Activated CD4-positive, alpha-beta T cell treated with anti-CD3 and anti-CD28 coated beads, Interleukin-2, amount 10 ng/mL, durations not matched to agents 7 days and 5 days (primary cell): ENCODE results near the gene ITK. TPM values are rescaled to one million over a fixed set of nuclear protein-coding genes. Genes with fewer than 3 reads are reported as not detected.

ENCODE experiments used
- CTCF ChIA-PET: fragments of 350-600 bp; sonication (Branson Sonifier 250); formaldehyde crosslinking; loops from one replicate; lab custom pipeline; 2021; ENCODE audit warnings: antibody characterized with exemption; lab: Charles Lee
- POLR2A ChIA-PET: fragments of 350-600 bp; sonication (Branson Sonifier 250); formaldehyde crosslinking; loops from one replicate; lab custom pipeline; 2021; ENCODE audit warnings: antibody characterized with exemption; lab: Charles Lee
- DNase-seq: peaks from one replicate; pipeline ENCODE4 v3.0.0-alpha.2; 2020
- H3K27ac Mint-ChIP-seq: one replicate; pipeline ENCODE4 v1.8.0; 2021; ENCODE audit warnings: mild to moderate bottlenecking, moderate library complexity, mixed read lengths
- H3K27me3 Mint-ChIP-seq: one replicate; pipeline ENCODE4 v1.8.0; 2021; ENCODE audit warnings: mixed read lengths
- H3K36me3 Mint-ChIP-seq: one replicate; pipeline ENCODE4 v1.8.0; 2021; ENCODE audit warnings: low read depth, mixed read lengths
- H3K4me1 Mint-ChIP-seq: one replicate; pipeline ENCODE4 v1.8.0; 2021; ENCODE audit warnings: mixed read lengths
- H3K4me3 Mint-ChIP-seq: one replicate; pipeline ENCODE4 v1.8.0; 2021; ENCODE audit warnings: mild to moderate bottlenecking, moderate library complexity, mixed read lengths
- H3K9me3 Mint-ChIP-seq: one replicate; pipeline ENCODE4 v1.8.0; 2021; ENCODE audit warnings: mixed read lengths
- total RNA-seq, 2 experiments: library from RNA; stranded (reverse); gene quantifications; one replicate each; pipeline ENCODE4 v1.2.3, GENCODE V29; 2021

ITK gene
- total RNA-seq, 2 experiments from 2014 or later = 258 to 306 TPM

GRCh38 chr5:157289164-157289819 is 108.7 kb downstream of the ITK start:
- H3K4me3 Mint-ChIP-seq = no peak overlapping the region
- H3K4me1 Mint-ChIP-seq = peaks cover 72% of the 10 kb centered on the region
- H3K9me3 Mint-ChIP-seq = no peaks in the 10 kb centered on the region
- no peak for DNase-seq
- ChIA-PET CTCF (interaction anchor here (1.5 kb wide), 1 partner anchor 13 kb away, joined by 4 read pairs; no protein-coding TSS in a partner anchor), POLR2A (no interaction called here)
- H3K27ac Mint-ChIP-seq = peak overlapping the region; percentile 72
- H3K27me3 Mint-ChIP-seq = no peaks in the 10 kb centered on the region
- H3K36me3 Mint-ChIP-seq = peaks cover 81% of the 10 kb centered on the region

DNA sequence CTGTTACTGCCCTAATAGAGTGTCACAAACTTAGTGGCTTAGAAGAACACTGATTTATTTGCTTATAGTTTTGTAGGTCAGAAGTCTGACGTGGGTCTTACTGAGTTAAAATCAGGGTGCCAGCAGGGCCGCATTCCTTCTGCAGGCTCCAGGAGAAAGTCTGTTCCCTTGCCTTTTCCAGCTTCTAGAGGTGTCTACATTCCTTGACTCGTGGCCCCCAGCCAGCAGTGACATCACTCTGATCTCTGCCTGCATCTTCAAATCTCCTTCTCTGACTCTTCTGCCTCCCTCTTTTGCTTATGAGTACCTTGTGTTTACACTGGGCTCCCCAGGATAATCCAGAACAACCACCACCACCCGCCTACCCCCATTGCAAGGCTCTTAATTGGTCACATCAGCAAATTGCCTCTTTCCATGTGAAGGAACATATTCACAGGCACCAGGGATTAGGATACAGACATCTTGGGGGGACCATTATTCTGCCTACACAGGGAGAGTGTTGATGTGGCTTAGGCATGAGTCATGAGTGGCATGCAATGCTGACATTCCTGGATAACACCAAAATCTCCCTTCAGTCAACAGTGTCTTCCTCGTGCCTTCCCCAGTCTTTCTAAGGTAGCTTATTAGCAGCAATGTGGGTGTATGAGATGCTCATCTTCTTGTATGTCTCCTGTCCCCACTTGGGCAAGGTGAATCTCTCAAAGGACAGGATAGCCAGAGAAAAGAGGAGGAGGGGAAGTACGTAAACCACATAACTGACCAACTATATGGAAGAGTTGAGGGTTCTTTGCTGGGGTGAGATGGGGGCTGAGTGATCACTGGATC is 109.7 kb downstream of the ITK start:
- DNase-seq = no peak
- Mint-ChIP-seq H3K4me1 (peaks cover 69% of the 10 kb centered on the region), H3K27ac (peak overlapping the region; percentile 62), H3K36me3 (peaks cover 80% of the 10 kb centered on the region), H3K9me3 (no peaks in the 10 kb centered on the region), H3K4me3 (no peak overlapping the region), H3K27me3 (no peaks in the 10 kb centered on the region)
- ChIA-PET CTCF (interaction anchor here (1.7 kb wide), 1 partner anchor 23 kb away, joined by 4 read pairs; no protein-coding TSS in a partner anchor), POLR2A (no interaction called here)

GRCh38 chr5:157290981-157291711 is 110.5 kb downstream of the ITK start:
- peaks cover 82% of the 10 kb centered on the region for H3K36me3 Mint-ChIP-seq
- H3K4me3 Mint-ChIP-seq = no peak overlapping the region
- CTCF ChIA-PET = interaction anchor here (1.7 kb wide), 1 partner anchor 24 kb away, joined by 4 read pairs; no protein-coding TSS in a partner anchor
- POLR2A ChIA-PET = no interaction called here
- DNase-seq = no peak
- no peaks in the 10 kb centered on the region for H3K9me3 Mint-ChIP-seq
- no peaks in the 10 kb centered on the region for H3K27me3 Mint-ChIP-seq
- H3K27ac Mint-ChIP-seq = peak overlapping the region; percentile 44
- peaks cover 69% of the 10 kb centered on the region for H3K4me1 Mint-ChIP-seq

DNA sequence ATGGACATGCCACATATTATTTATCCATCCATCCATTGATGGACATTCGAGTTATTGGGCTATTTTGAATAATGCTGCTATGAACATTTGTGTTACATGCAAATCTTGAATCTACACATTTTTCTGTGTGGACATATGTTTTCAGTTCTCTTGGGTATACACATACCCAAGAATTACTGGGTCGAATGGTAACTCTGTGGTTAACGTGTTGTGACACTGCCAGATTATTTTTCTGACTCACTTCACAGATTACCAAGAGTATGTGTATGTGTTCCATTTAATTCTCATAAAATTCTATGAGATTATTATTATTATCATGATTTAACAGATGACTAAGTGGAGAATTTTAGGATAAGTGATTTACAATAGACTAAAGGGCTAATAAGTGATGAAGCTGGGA is 112.0 kb downstream of the ITK start:
- Mint-ChIP-seq H3K36me3 (peaks cover 83% of the 10 kb centered on the region), H3K4me1 (peaks cover 71% of the 10 kb centered on the region), H3K4me3 (no peak overlapping the region), H3K9me3 (no peaks in the 10 kb centered on the region), H3K27ac (no peak overlapping the region), H3K27me3 (no peaks in the 10 kb centered on the region)
- ChIA-PET CTCF (no interaction called here), POLR2A (no interaction called here)
- no peak for DNase-seq

- Mint-ChIP-seq H3K27me3 (no peaks in the 10 kb centered on the region), H3K4me1 (peaks cover 61% of the 10 kb centered on the region), H3K27ac (no peak overlapping the region), H3K9me3 (no peaks in the 10 kb centered on the region), H3K36me3 (peaks cover 83% of the 10 kb centered on the region), H3K4me3 (no peak overlapping the region)
- DNase-seq = no peak
- CTCF ChIA-PET = no interaction called here
- POLR2A ChIA-PET = interaction anchor here (0.6 kb wide), 1 partner anchor 13 kb away, joined by 4 read pairs; no protein-coding TSS in a partner anchor
Measured at GRCh38 chr5:157294407-157295091, 113.9 kb downstream of the ITK start.

- POLR2A ChIA-PET = interaction anchor here (0.6 kb wide), 1 partner anchor 12 kb away, joined by 4 read pairs; no protein-coding TSS in a partner anchor
- Mint-ChIP-seq H3K4me1 (peaks cover 57% of the 10 kb centered on the region), H3K36me3 (peaks cover 80% of the 10 kb centered on the region), H3K27me3 (no peaks in the 10 kb centered on the region), H3K4me3 (no peak overlapping the region), H3K9me3 (no peaks in the 10 kb centered on the region), H3K27ac (peak overlapping the region; percentile 27)
- CTCF ChIA-PET = interaction anchor here (0.6 kb wide), 1 partner anchor 45 kb away, joined by 3 read pairs; no protein-coding TSS in a partner anchor
- DNase-seq = no peak
Measured at GRCh38 chr5:157295247-157295646, 114.6 kb downstream of the ITK start.

DNA sequence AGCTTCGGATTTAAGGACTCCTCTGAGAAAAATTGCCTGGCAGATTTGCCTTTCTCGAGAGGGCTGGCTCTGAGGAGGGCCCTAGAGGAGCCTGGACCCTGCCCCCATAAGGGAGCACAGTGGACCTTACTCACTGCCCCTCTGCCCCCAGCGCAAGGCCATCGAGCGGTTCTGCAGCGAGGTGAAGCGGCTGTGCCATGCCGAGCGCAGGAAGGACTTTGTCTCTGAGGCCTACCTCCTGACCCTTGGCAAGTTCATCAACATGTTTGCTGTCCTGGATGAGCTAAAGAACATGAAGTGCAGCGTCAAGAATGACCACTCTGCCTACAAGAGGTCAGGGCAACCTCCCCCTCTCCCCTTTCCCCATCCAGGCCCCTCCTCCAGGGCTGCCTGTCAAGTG is 119.9 kb downstream of the ITK start:
- Mint-ChIP-seq H3K4me3 (no peak overlapping the region), H3K9me3 (no peaks in the 10 kb centered on the region), H3K27ac (no peak overlapping the region), H3K27me3 (no peaks in the 10 kb centered on the region), H3K4me1 (peaks cover 58% of the 10 kb centered on the region), H3K36me3 (peaks cover 81% of the 10 kb centered on the region)
- CTCF ChIA-PET = interaction anchor here (0.9 kb wide), 1 partner anchor 12 kb away, joined by 4 read pairs; no protein-coding TSS in a partner anchor
- POLR2A ChIA-PET = no interaction called here
- no peak for DNase-seq

GRCh38 chr5:157301066-157301465 is 120.4 kb downstream of the ITK start:
- H3K36me3 Mint-ChIP-seq = peaks cover 81% of the 10 kb centered on the region
- H3K4me3 Mint-ChIP-seq = no peak overlapping the region
- POLR2A ChIA-PET = no interaction called here
- no peaks in the 10 kb centered on the region for H3K27me3 Mint-ChIP-seq
- DNase-seq = no peak
- H3K27ac Mint-ChIP-seq = peak overlapping the region; percentile 74
- peaks cover 60% of the 10 kb centered on the region for H3K4me1 Mint-ChIP-seq
- CTCF ChIA-PET = interaction anchor here (1.0 kb wide), 1 partner anchor 23 kb away, joined by 3 read pairs; no protein-coding TSS in a partner anchor
- H3K9me3 Mint-ChIP-seq = peaks cover 3% of the 10 kb centered on the region

- Mint-ChIP-seq H3K36me3 (peaks cover 84% of the 10 kb centered on the region), H3K27me3 (no peaks in the 10 kb centered on the region), H3K9me3 (peaks cover 4% of the 10 kb centered on the region), H3K4me1 (peaks cover 71% of the 10 kb centered on the region), H3K4me3 (no peak overlapping the region), H3K27ac (peak overlapping the region; percentile 96)
- ChIA-PET CTCF (interaction anchor here (1.1 to 2.5 kb wide), 8 partner anchors 10 to 154 kb away, joined by 3 to 8 read pairs (median 4); no protein-coding TSS in a partner anchor), POLR2A (no interaction called here)
- no peak for DNase-seq
Measured at GRCh38 chr5:157303023-157303422, 122.4 kb downstream of the ITK start.

DNA sequence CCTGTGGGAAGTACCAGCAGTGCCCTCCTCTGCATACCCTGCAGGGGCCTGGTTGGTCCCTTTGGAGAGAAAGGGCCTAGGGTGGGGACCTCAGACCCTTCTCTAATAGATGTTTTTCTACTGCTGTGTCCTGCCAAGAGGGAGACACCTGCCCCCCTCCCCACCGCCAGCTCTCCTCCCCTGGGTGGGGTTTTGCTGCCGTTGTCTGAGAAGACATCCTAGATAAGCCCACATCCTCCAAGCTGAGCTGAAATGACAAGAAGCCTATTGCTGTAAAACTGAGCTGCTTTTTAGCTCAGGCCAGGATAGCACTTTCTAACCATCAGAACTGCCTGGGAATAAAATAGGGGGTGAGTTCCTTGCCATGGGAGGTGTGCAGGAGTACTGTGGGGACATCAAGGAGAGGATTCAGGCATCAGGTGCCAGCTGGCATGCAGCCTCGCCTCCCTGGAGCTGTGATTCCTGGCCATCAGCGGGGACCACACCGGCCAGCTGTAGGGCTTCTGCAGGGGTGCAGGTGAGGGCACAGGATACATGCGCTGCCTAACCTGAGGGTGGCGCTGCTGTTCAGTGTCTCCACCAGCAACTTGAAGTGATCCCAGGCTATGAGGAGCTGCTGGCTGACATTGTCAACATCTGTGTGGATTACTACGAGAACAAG is 123.2 kb downstream of the ITK start:
- Mint-ChIP-seq H3K4me3 (peak overlapping the region; percentile 76), H3K36me3 (peaks cover 85% of the 10 kb centered on the region), H3K27me3 (no peaks in the 10 kb centered on the region), H3K4me1 (peaks cover 75% of the 10 kb centered on the region), H3K27ac (peak overlapping the region; percentile 96), H3K9me3 (peaks cover 4% of the 10 kb centered on the region)
- POLR2A ChIA-PET = interaction anchor here (0.5 to 0.9 kb wide), 4 partner anchors 9 to 162 kb away, joined by 3 to 4 read pairs (median 4); no protein-coding TSS in a partner anchor
- peak; percentile 71 for DNase-seq
- CTCF ChIA-PET = interaction anchor here (1.1 to 2.5 kb wide), 8 partner anchors 9 to 264 kb away, joined by 3 to 8 read pairs (median 4); no protein-coding TSS in a partner anchor
